ENCODE data around the gene DNAH1.

The DNAH1 gene

DNA sequence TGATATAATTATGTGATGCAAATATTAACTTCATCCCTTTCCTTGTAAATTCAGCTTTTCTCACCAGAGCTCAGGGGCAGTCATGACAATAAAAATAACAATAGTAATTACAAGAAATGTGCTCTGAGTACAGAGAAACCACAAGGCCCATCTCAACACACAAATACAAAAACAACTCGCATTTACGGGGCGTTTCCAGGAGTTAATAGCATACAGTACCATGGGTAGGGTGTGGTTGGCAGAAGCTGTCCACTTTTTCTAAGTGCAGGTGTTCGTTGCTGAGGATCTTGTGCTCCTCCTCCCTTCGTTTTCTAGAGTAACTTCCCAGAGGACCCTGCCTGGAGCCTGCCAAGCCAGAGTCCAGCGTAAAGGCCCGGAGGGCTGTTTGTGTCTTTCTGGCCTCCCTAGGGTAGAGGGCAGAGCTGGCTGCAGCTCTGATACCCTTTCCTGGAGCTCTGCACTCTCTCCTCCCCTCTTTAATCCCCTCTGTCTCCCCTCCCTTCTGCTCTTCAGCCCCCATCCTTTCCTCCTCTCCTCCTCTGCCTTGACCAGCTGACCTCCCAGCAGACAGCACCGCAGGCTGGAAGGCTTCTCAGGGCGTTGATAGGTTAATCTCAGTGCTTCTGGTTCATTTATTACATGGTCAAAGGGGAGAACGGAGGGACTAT, 117.3 kb downstream of the DNAH1 start:
- DNase-seq (ENCODE audit: low read depth in 3 of 3), result no peak

DNA sequence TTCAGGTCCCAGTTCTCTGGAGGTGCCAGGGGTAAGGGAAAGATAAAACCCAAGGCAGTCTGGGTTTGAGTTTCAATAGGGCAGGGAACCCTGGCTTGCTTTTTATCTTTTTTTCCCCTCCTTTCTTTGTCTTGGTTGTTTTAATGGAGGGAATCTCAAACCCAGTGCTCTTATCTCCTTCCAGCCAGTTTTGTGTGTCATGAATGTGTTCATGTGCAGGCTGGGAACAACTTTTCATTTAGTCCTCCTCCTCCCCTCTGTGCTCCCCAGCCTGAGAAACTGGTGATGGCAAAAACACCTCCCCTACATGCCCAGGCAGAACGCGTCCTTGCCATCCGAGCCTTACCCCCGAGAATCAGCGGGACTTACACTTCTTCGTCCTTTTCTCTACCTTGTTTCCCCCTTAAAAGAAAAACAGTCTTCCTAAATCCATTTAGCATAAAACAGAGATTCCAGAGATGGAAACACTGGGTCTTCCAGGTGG, 117.9 kb downstream of the DNAH1 start:
- DNase-seq (ENCODE audit: low read depth in 3 of 3), result no peak

DNA sequence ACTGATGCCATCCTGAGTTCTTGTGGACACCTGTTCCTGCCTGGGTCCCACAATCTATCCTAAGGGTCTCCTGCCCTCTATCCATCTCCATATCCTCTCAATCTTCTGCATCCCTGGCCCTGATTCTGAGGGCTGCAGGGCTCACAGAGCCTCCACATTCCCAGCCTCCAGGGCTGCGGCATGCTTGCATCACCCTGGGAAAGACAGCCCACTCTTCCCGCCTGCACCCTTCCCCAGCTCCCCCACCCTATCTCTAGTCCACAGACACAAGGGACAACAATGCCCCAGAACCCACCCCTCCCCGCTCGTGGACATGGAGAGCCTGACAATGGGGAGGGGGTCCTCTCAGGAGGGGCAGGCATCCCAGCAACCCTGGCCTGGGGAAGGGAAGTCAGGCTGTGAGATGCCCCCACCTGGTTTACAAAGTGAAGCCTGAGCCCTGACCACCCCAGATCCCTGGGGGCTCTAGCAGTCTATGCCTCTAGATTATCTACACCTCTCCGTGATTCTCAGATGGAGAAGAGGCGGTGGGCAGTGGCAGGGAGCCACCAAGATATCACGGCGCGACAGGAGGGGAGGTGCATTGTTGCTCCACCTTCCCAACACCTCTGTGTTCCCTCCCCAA, 118.5 kb downstream of the DNAH1 start:
- DNase-seq (ENCODE audit: low read depth in 3 of 3), result no peak

DNA sequence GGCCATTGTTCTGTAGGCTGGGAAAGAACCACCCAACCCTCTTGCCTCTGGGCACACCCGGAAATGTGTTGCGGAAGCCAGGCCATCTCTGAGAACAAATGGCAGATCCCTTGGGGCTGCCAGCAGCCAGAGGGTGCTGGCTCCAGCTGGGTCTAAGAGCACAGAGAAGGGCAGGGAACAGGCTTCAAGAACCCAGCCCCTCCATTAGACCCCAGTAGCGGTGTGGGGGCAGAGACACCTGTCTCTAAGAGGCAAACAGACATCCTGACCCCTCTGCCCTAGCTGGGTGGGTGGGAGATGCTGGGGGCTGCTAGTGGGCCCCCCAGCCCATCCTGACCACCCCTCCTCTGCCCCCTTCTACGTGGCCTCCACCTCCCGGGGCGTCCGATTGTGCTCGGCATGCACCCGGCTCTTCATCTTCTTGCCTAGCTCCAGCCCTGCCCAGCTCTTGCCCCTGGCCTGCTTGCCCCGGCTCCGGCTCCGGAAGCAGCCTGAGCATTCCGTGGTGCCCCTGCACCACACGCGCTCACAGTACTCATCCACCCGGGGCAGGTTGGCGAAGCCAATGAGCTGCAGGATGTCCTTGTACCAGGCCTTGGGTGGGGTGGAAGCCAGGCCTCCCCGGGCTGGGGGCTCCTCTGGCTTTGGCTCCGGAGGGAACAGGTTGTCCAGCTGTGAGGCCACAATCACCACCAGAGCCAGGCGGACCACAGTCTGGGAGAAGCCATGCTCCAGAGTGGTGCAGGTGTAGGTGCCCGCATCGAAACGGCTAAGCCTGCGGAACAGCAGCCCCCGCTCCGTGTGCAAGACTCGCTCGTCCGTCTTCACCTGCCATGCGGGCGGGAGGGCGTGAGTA, 119.4 kb downstream of the DNAH1 start:
- DNase-seq (ENCODE audit: low read depth in 3 of 3), result no peak

DNA sequence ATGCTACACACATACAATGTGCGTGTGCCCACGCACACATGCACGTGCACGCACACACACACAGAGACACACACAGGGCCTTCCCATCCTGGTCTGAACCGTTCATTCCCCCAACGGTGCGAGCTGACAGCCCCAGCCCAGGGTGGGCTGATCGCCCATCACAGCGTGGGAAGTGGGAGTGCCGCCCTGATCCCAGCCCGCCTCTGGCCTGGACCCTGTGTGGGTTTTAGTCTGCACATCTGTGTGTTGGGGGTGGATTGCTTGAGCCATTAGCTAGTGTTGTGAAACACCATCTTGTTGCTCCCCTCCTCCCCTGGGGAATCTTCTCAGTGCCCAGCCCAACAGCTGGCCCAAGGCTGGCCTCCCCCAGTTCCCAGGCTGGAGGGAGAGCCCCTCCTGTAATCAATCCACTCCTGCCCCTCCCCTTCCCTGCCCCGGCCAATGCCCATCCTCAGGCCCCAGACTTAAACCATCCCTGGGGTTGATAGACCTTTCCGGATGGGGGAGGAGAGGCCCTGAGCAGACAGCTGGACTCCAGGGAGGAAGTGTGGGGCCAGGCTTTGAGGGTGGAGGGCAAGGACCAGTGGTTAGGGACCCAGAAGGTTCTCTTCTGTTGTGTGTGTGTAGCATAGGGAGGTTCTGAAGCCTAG, 120.5 kb downstream of the DNAH1 start:
- DNase-seq (ENCODE audit: low read depth in 3 of 3), result no peak

DNA sequence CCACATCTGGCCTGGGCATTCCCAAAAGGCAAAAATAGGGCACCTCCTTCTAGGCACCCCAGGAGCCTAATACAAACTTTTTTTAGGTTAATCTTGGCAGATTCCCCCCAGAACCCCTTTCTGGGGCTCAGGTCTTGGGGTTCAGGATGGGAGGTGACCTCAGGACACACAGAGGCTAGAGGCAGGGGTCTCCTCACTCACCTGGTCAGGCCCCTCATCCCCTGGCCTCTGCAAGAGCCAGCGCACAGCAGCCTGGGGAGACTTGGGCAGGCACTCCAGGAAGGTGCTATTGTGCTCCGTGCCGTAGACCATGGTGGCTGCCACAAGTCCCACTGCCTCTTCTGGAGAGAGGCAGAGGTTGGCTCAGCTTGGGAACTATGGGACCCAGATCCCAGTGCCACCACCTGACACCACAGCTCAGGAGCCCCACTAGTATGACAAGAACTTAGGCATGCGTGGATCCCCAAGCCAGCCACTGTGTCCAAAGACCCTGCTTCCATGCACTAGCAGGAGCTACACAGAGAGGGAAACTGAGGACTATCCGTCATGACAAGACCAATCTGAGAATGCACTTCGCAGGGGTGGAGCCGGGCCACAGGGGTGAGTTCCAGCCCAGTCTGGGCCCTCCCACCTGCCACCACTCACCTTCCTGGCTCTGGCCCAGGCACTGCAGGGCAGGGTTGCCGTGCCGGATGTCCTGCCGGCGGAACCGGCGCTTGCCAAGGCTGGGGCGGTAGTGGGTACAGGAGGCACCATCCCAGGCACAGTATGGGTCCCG, 121.4 kb downstream of the DNAH1 start:
- no peak for DNase-seq (ENCODE audit: low read depth in 3 of 3)

DNA sequence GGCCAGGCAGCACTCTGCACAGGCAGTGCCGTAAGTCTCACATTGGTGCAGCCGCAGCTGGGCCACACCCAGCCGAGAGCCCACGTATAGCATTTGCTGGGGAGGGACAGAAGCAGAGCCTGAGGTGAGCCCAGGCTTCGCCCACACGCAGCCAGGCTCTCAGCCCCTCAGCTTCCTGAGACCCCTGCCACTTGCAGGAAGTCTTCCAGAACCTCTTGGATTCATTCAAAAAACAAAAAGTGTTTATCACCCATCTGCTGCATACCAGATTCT, 121.9 kb downstream of the DNAH1 start:
- DNase-seq (ENCODE audit: low read depth in 3 of 3), result no peak

DNA sequence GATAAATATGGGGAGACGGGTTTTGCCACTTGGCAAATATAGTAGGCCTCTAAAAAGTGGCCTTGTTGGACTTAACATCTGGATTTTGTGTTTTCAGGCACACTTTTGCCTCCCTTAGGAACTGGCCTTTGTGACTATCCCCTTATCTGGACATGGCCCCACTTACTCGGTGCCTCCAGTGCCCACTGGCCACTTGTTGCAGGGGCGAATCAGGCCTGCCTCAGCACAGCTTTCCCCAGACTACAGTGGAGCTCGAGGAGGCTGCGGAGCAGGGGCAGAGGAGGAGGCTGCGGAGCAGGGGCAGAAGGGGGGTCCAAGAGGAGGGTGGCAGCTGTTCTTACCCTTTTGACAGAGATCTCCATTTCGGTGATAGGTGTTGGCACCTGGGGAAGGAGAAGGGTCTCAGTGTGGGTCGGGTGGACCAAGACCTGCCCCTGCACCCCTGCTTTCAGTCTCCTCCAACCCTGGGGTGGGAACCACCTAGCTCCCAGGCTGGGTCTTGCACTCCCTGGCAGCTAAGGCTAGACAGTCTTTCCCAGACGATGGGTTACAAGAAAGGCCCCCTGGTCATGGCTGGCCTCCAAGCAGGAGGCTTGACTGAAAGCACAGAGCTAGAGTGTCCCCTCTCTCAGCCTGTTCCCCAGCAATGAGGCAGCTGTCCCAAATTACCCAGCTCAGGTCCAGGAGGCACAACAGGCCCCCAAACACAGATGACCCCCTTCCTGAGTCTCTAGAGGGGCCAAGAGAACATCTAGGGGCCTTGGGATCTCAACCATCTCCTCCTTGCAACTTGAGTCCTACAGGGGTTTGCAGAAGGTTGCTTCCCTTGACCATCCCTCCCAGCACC, 122.7 kb downstream of the DNAH1 start:
- DNase-seq (ENCODE audit: low read depth in 3 of 3), result no peak

DNA sequence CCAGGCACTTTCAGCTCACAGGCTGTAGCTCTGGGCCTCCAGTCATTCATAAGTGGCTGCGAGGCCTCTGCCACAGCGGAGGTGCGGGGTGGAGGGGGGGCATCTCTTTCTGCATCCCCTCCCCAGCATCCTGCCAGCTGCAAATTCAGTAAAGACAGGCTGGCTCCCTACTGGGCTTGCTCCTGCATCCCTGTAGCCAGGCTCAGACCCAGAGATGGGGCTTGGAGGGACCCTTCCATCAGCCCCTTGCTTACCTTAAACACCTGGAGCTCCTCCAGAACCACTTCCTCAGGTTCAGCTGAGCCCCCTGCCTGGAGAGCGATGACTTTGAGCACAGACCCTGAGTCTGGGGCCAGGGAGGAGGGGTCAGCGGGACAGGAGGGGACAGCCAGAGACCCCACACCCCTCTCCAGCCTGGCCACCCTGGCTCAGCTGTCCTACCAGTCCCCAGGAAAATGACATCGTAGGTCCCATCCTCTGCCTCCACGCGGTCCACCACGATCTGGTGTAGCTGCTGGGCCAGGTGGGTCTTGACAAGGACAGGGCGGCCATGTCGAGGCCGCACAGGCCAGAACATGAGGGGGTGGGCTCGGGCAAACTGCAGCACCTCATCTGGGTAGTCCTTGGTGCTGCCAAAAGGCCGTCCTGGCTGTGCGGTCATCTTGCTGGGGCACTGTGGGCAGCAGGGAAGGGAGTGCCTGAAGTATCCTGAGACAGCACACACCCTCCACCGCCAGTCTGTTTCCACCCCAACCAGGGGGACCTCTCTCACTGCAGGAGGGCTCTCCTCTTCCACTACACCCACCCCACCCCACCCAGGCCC, 123.5 kb downstream of the DNAH1 start:
- no peak for DNase-seq (ENCODE audit: low read depth in 3 of 3)

DNA sequence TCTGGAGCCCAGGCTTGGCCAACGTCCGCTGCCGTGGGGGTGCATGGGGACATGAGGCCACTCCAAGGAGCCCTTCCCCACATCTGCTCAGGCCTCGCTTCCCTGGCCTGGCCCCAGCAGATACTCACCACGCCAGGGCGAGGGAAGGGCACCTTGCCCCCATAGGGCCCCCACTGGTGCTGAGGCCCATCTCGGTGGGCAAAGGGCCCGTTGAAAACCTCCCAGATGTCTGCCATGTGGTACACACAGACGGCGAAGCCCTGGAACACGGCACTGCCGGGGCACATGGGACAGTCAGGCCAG, 124.1 kb downstream of the DNAH1 start:
- no peak for DNase-seq (ENCODE audit: low read depth in 3 of 3)

DNA sequence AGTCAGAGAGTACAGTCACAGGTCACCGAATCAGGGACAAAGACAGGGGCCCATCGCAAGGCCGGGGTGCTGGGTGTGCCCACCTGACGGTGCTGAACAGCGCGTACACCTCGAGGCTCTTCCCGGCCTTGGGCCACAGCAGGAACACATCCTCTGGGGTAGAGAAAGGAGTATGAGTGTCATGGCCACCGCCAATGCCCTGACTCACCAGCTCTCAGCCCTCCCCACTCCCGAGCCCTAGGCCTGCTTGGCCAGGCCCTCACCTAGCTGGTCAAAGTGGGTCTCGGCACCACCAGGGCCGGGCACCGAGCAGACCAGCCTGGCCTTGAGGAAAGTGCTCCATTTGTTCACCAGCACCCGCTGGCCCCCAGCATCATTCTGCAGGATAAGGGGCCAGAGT, 124.6 kb downstream of the DNAH1 start:
- DNase-seq (ENCODE audit: low read depth in 3 of 3), result no peak

DNA sequence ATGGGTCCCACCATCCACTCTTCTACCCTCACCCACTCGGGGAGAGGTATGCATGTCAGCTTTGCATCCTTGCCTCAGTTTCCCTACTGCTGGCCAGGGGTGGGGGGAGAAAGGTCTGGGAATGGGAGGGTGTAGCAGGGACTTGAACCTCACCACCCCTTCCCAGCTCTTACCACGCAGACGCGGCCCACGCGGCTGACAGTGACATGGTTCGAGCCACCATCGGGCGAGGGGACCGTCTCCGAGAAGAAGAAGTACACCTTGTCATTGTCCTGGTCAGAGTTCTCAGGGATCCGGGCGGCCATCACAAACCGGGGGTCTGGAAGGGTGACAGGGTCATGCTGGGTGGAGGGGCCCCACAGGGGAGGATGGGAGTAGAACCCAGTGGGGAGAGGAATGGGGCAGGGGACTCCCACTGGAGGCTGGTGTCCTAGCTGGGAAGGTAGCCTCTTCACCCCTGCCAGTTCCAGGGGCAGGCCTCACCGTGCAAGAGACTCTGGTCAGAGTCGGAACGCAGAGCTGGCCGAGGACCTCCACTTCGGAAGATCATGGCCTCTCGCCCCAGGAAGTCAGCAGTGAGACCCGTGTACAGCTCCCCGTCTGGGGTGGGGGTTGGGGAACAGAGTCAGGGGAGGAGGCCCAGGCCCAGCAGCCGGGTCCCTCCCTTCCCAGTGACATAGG, 125.1 kb downstream of the DNAH1 start:
- DNase-seq (ENCODE audit: low read depth in 3 of 3), result no peak

DNA sequence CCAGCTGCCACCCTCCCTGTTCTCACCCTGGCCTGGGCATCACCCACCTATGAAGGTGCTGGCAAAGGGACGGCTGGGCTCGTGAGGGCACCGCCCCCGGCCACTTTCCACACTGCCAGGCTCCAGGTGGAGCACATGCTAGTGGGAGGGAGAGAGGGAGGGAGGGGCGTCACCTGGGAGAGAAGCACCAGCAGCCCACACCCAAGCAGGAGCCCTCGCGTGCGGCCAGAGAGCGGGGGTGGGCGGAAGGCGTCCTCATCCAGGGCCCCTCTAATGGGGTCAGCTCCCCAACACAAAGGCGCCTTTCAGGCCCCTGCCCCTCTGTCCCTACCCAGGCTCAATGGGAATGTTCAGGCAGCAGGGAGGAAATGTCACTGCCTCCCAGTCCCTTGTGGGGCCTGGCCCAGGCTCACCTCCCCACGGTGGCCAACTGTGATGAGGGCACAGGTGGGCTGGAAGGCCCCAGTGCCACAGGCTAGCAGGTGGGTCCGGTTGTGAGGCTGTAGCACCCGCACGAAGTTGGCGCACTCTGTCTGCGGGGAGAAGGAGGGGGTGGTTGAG, 125.7 kb downstream of the DNAH1 start:
- DNase-seq (ENCODE audit: low read depth in 3 of 3), result no peak

DNA sequence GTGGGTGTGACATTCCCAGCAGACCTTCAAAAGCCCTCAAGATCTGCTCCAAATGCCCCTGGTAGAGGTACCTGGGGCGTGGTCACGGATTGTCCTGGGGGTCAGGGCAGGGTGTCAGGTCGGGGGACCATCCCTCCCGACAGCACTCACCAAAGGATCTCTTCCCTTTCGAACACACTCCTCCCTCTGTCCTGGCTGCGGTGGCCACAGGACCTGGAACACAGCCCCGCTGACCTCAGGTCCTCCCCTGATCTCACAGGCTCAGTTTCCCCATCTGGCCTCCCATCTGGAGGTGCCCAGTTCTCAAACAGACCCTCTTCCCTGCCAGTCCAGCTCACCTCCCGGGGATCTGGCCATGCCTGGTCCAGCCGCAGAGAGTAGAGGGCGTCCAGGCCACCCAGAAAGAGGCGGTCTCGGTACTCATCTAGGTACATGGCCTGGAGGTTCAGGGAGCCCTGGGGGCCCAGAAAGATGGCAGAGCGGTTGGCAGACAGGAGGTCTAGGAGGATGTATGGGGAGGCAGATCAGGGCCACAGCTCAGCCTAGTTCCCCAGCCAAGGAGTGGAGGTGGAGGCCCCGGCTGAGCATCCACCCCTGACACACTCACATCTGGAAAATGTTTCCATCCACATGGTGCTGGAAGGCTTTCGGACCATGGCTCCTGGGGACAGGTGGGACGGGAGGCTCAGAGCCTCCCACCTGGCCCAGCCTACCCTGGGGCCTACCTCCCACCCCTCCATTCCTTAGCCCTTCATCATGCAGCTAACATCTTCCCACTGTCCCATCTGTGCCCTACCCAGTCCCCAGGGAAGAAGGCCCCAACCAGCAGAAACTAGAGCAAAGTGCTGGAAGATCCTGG, 126.5 kb downstream of the DNAH1 start:
- no peak for DNase-seq (ENCODE audit: low read depth in 3 of 3)

DNA sequence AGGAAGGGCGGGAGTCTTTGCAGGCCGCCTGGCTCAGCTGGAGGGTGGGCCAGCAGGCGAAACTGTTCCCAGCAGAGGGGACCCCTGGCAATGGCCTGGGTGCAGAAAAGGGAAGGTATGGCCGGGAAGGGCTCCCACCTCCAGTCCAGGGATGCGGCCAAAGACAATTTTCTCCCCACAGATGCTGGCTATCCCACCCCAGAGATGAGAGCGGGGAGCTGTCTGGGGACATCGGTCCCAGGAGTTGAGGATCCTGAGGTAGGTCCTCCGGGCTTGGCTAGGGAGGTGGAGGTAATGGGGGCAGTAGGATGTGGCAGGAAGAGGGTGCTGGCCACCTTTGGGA, 127.1 kb downstream of the DNAH1 start:
- no peak for DNase-seq (ENCODE audit: low read depth in 3 of 3)

DNA sequence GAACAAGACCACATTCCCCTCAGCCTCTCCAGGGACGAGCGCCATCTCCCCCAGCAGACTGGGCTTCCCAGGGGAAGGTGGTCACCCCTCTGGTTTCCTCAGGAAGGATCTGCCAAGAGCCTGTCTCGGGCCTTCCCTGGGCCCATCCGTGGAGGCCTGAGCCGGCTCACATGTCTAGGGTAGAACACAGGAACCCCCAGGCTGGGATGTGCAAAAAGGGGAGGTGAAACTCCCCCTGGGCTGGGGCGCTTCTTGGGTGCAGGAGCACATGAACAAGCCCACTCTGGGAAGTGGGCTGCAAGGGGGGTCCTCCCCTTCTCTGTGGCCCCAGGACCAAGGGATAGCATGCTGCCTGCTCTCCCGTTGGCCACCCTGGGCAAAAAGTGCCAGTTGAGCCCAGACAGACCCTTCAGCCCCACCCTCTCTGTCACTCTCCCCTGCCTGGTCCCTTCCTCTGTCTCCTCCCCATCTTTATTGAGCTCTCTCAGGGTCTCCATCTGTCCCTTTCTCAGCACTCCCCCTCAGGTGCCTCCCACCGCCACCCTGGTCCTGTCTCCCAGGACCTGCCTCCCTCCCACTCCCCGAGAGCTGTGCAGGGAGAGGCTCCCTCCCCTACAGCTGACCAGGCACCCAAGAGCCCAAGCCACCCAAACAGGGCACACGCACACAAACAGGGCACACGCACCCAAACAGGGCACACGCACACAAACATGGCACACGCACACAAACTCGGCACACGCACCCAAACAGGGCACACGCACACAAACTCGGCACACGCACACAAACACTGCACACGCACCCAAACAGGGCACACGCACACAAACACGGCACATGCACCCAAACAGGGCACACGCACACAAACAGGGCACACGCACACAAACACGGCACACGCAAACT, 127.9 kb downstream of the DNAH1 start:
- no peak for DNase-seq (ENCODE audit: low read depth in 3 of 3)

Data from stimulated activated CD4-positive, alpha-beta T cell treated with anti-CD3 and anti-CD28 coated beads, TNF-alpha, amount 100 ng/mL, for 4 hours (primary cell).